Activated effector memory CD4-positive, alpha-beta T cell treated with anti-CD3 and anti-CD28 coated beads, Interleukin-2, amount 50 U/mL, for 16 hours (primary cell): Measurements from ENCODE around the gene OR11A1.
"Not testable (repeated sequence)": the region's sequence is repeated elsewhere in the genome, so short reads cannot be mapped to it uniquely, and the experiment has no call there.

Experiments used
- DNase-seq: peaks from one replicate; pipeline ENCODE4 v3.0.0-alpha.2; 2020

OR11A1 gene

DNA sequence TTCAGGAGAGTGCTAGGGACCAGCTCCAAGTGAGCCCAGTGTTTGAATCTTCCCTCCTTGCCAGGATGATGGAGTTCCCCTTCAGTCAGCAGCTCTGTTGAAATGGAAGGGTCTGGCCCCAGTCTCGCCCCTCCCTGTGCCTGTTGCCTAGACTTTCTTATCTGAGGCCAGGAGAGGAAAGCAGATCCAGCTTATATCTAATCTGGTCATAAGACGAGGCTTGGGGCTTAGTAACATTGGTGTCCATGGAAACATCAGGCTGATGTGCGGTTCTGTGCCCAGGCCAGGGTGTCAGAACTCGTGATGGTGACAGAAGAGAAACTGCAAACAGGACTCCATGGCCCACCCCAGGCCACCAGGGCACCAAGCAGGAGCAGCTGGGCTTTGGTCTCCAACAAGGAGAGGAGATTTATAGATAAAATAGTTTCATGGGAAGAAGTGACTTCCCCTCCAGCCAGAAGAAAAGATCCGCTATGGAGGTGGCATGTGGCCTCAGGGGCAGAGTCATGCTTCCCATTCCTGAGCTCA is 21.1 kb upstream of the OR11A1 start:
- DNase-seq: no peak

DNA sequence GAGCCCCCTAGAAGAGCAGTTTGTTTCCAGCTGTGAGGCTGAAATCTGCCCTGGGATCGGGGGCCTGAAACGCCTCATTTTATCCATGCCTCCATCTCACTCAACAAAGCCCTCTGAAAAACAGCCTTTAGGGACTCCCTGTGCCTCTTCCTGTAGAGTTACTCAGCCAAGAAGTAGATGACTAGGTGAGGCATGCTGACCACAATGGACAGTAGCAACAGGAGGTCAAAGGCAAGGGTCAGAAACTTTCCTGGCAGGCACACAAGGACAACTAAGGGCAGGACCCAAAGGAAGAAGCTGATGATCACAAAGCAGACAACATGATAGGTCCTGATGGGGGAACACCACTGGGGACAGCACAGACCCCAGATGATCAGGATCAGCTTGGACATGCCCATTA is 18.1 kb upstream of the OR11A1 start:
- DNase-seq: no peak

DNA sequence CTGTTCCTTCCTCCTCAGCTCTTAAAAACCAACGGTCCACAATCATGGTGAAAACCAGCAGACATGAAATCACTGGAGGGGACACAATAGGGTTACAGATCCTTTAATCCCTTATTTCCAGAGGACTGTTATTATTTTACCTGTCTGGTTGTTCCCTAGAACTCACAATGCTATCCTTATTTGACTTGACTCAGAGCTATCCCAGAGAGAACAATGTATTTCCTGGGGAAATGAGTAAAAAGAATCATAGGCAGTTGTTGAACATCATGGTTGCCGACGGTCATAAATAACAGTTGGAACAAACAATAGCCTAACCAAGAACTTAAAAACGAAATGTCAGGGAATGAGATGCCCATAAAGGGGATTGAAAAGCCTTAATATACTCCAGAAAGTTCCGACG is 9.4 kb upstream of the OR11A1 start:
- no peak for DNase-seq

DNA sequence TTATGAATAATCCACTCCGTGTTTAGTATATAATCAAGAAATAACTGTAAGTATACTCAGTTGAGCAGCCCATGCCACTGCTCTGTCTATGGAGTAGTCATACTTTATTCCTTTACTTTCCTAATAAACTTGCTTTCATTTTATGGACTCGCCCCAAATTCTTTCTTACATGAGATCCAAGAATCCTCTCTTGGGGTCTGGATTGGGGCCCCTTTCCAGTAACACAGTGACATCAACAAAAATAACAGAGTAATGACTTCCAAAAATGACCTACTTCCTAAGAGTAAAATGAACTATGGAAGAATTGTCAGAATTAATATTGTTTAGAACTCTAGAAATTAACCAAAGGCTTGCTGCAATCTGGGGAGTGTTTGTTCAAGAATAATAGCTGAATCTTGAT is 8.9 kb upstream of the OR11A1 start:
- DNase-seq: no peak

GRCh38 chr6:29465279-29465678 is 8.4 kb upstream of the OR11A1 start:
- no peak for DNase-seq

DNA sequence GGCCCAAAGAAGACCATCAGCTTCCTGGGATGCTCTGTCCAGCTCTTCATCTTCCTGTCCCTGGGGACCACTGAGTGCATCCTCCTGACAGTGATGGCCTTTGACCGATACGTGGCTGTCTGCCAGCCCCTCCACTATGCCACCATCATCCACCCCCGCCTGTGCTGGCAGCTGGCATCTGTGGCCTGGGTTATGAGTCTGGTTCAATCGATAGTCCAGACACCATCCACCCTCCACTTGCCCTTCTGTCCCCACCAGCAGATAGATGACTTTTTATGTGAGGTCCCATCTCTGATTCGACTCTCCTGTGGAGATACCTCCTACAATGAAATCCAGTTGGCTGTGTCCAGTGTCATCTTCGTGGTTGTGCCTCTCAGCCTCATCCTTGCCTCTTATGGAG is 5.2 kb upstream of the OR11A1 start:
- DNase-seq: no peak

DNA sequence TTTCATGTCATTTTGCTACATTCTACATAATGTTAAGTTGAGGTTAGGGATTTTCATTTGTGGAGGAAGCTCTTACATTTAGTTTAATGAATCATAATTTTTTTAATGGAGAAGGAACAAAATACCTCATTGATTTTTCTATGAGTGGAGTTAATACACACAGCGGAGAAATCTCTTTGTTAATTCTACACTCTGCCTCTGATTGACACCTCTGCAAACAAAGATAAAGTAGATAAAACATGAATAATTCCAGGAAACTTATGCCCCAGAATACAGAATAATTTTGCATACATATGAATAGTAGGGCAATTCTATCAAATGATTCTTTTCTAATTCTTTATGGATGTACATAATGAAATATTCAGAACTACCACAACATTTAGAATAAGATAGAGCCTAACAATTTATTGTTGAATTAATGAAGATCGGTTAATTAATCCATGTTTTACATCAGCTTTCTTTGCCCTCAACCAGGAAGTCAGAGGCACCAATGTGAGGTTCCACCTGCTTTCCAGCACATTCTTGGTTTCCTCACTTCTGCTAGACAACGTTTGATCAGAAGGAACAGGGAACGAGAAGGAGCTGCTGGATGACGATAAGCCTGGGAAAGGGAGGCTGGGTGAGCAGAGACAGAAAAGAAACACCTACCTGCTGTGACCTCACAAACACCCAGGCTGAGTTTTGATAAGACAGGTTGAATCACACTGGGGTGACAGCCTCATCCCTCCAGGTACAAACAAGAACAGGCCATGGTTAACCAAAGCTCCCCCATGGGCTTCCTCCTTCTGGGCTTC is 4.3 kb upstream of the OR11A1 start:
- no peak for DNase-seq

DNA sequence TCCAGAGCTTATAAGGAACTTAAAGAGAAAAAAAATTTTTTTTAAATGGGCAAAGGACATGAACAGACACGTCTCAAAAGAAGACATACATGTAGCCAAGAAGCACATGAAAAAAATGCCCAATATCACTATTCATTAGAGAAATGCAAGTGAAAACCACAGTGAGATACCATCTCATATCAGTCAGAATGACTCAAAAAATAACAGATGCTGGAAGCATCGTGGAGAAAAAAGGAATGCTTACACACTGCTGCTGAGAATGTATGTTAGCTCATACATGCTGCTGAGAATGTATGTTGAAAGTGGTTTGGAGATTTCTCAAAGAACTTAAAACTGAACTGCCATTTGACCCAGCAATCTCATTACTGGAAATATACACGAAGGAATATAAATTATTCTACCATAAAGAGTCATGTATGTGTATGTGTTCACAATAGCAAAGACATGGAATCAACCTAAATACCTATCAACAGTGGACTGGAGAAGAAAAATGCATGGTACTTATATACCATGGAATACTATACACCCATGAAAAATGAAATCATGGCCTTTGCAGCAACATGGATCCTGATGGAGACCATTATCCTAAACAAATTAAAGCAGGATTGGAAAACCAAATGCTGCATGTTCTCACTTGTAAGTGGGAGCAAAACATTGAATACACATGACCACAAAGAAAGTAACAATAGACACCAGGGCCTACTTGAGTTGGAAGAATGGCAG is 5.2 kb downstream of the OR11A1 start:
- no peak for DNase-seq

DNA sequence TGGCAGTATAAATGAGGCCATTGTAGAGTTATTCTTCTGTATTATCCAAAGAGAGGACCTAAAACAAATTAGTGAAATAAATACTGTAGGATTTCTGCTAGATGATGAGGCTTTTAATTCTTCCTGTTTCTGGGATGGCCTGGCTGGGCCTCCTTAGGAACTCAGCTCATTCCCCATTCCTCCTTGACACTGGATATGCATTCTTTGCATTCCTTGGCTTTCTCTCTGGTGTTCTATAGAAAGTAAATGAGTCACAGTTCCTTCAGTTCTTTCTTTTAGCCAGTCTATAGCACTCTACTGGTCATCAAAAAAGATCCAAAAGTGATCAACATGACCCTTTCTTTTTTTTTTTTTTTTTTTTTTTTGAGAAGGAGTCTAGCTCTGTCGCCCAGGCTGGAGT is 9.2 kb downstream of the OR11A1 start:
- no peak for DNase-seq

GRCh38 chr6:29444031-29444430 is 12.8 kb downstream of the OR11A1 start:
- DNase-seq: not testable (repeated sequence)

- no peak for DNase-seq
Measured at GRCh38 chr6:29442719-29443118, 14.2 kb downstream of the OR11A1 start.

DNA sequence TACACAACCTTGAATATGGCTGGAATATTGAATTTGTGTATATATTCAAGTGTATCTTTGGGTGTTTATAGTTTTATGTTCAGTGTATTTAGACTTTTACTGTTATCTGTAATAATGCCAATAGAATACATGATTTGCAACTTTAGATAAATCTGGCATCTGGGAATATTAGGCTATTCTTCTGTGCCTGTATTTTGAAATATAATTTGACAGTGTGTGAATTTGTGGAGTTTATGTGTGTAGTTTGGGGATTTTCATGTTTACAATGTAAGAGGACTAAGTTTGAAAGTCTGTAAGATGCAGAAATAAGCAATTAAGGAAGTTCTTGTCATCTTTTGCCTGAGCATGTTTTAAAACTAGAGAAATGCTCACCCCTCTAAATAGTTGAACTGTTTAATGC is 17.9 kb downstream of the OR11A1 start, which contains the start of gene OR10C1:
TSS of gene OR10C1 (plus strand) at position 301 of the 400 bp plus-strand sequence. CDS start 710 bp downstream, outside the sequence.
- DNase-seq: no peak

GRCh38 chr6:29436730-29437129 is 20.1 kb downstream of the OR11A1 start:
- not testable (repeated sequence) for DNase-seq

DNA sequence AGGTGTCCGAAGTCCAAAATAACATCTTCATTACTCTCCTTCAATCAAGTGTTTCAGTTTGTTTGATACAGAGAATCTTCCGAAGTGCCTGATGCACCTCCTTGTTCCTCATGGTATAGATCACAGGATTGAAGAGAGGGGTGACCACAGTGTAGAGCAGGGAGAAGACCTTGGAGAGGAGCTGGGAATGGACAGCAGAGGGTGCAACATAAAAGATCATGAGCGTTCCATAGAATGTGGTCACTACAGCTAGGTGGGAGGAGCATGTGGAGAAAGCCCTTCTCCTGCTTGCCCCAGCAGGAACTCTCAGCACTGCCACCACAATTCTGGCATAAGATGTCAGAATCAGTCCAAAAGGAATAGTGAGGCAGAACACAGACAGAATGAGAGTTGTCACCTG is 30.2 kb downstream of the OR11A1 start:
- DNase-seq: no peak

GRCh38 chr6:29425075-29425474 is 31.8 kb downstream of the OR11A1 start:
- no peak for DNase-seq

GRCh38 chr6:29424575-29424974 is 32.3 kb downstream of the OR11A1 start:
- DNase-seq: no peak

GRCh38 chr6:29424168-29424567 is 32.7 kb downstream of the OR11A1 start:
- DNase-seq: no peak

GRCh38 chr6:29419516-29419915 is 37.4 kb downstream of the OR11A1 start:
- DNase-seq: no peak

- DNase-seq: no peak
Measured at GRCh38 chr6:29414588-29414987, 42.3 kb downstream of the OR11A1 start, which contains the start of gene OR12D1. OR12D1 (plus strand) TSS chr6:29414928.

DNA sequence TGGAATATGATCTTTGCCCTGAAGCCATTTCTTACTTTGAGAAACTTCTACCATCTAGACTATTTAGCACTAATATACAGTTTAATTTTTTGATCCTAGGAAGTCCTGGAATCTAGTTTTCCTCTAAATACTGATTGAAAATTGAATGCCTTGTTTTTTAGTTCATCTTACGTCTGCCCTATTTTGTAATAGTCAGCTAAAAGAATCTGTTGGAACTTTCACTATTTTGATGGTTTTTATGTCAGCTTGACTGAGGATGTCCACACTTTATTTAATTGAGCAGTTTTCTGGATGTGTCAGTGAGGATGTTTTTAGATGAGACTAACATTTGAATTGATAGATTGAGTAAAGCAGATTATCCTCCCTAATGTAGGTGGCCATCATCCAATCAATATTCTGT is 53.1 kb downstream of the OR11A1 start:
- no peak for DNase-seq

DNA sequence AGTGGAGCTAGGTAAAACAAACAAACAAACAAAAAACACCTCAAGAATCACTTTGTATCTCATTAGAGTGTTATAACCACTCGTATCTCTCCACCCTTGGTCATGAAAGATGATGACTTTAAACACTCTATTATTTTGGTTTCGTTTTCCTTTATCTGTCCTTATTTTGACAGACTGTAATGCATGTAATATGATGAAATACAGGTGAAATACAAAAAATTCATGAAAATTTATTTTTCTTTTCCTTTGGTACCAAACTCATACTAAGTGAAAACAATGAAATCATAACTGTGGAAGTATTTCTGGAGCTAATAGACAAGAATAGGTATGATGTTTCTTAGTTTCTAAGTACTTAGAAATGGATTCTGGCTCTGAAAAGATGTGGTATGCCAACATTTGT is 57.3 kb downstream of the OR11A1 start:
- no peak for DNase-seq

DNA sequence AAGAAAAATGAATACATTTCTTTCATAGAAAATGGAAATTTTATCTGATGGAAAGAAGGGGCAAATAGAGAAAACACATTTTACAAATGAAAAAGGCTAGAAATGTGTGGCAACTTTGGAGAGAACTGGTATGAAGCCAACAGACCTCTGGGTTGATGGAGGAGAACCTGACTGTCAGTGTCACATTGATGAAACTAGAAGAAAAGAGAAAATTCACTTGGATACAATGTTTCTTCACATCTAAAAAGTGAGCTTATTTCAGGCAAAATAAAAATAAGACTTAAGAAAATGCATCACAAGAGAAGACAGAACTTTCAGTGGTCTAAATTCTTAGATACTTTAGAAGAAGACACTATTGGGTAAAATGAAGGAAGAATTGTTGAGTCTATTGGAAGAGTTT is 61.5 kb downstream of the OR11A1 start, which contains the start of gene OR12D2:
TSS of gene OR12D2 (plus strand) at position 301 of the 400 bp plus-strand sequence. CDS start 1,069 bp downstream, outside the sequence.
- DNase-seq: no peak

DNA sequence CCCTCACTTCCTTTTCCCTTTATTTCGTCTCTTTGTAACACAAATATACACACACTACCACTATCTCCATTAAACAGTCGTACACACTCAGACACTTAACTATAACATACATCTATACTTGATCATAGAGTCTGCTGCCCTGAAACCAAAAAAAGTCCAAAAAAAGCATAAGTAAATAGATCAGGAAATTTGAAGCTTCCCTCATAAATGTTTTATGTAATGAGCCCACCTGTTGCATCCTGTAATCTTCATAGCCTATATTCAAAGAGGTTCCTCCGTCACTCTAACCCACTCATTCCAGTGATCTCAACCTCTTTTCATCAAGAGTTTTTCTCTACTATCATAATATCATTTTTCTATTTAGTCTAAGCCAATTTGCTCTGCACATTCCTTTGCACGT is 68.3 kb downstream of the OR11A1 start:
- DNase-seq: no peak

DNA sequence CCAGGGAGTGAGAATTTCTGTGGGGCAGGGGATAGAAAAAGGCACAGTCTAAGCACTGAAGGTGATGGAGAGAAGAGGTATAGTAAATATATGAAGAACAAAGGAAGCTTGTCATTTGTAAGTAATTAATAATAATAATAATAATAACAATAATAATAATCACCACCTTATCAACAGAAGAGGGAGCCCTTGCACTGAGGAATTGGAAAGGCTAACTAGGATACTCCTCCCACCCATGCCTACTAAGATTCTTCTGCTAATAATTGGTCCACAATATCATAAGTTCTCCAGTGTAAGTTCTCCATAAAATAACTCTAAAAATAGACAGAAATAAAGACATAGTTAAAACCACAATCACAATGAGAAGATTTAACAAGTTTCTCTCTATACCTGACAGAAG is 80.9 kb downstream of the OR11A1 start:
- no peak for DNase-seq
